Measurements from ENCODE around the gene BEND6. TPM values are rescaled to one million over a fixed set of nuclear protein-coding genes. Genes with fewer than 3 reads are reported as not detected.
A peak's percentile ranks its signal among the peaks of the same experiment; 100 is the strongest.

The BEND6 gene
- total and polyA plus RNA-seq, 2 donors (not counting 3 experiments of a cell fraction or from before 2014, with no cell fraction given), result 0.15 to 0.66 TPM

- CTCF ChIA-PET, result interaction anchor here (0.7 to 2.3 kb wide), 6 partner anchors 8 to 183 kb away, joined by 3 to 9 read pairs (median 4); no protein-coding TSS in a partner anchor
- DNase-seq (ENCODE audit: low read depth, low spot score), result peak; percentile 33
- POLR2A ChIA-PET, result no interaction called here
- Histone ChIP-seq H3K36me3 (ENCODE audit: control insufficient read depth in 2 of 2, extremely low read depth in 1 of 2, insufficient read depth in 2 of 2, low read length in 2 of 2) (no peaks in the 10 kb centered on the region), H3K79me2 (ENCODE audit: control insufficient read depth, insufficient read depth, low read length) (no peaks in the 10 kb centered on the region), H3K9ac (replicated peaks; ENCODE audit: extremely low read depth, insufficient read depth, low read length) (no peak overlapping the region), H3K9me3 (replicated peaks; ENCODE audit: control insufficient read depth, insufficient read depth, low read length) (no peaks in the 10 kb centered on the region), H2AFZ (ENCODE audit: low read depth, low read length) (no peak overlapping the region), H3K27ac (ENCODE audit: insufficient read depth, low read depth, low read length) (no peak overlapping the region), H4K20me1 (replicated peaks; ENCODE audit: control insufficient read depth, extremely low read depth, insufficient read depth, low read length) (no peaks in the 10 kb centered on the region), H3K4me1 (ENCODE audit: control insufficient read depth, extremely low read depth, insufficient read depth, low read length) (peaks cover 9% of the 10 kb centered on the region), H3K27me3 (ENCODE audit: control insufficient read depth in 2 of 2, insufficient read depth in 2 of 2, low read length in 2 of 2) (no peaks in the 10 kb centered on the region), H3K4me2 (ENCODE audit: insufficient read depth, low read length) (no peak overlapping the region), H3K4me3 (replicated peaks in 1 of 3; ENCODE audit: insufficient read depth in 1 of 3, low read depth in 1 of 3, low read length in 3 of 3) (no peak overlapping the region), H3K9me1 (replicated peaks; ENCODE audit: control insufficient read depth, extremely low read depth, insufficient read depth, low read length) (no peaks in the 10 kb centered on the region)
- FAIRE-seq, result no peak
- dilution Hi-C loops (cut with MboI; ENCODE audit: extremely low pct_ligation_motif_present, low sequenced_read_pairs) (no loop called here), intact Hi-C loops (cut with micrococcal nuclease) (loop anchor here (10.0 kb wide), 1 partner anchor 105 kb away; no protein-coding TSS in a partner anchor)
- no TSS peak for BruUV-seq (replicated peaks)
- TF ChIP-seq JUN (IDR thresholded peaks at IDR 0.05; ENCODE audit: borderline replicate concordance, insufficient read depth, insufficient read length, low read depth) (peak; percentile 12), FOS (IDR thresholded peaks at IDR 0.05; ENCODE audit: borderline replicate concordance, insufficient read depth, low read length) (peak; percentile 84), POLR2A (IDR thresholded peaks at IDR 0.05; ENCODE audit: low read depth, low read length) (no peak)
Observed at GRCh38 chr6:56959938-56960337, 5.0 kb downstream of the BEND6 start.

GRCh38 chr6:56961151-56961550 lies 6.2 kb downstream of the BEND6 start:
- TF ChIP-seq MAX (IDR thresholded peaks at IDR 0.05; ENCODE audit: insufficient read depth, insufficient read length), result no peak
- TF ChIP-seq POLR2AphosphoS5 (IDR thresholded peaks at IDR 0.05; ENCODE audit: insufficient read depth, low read depth, low read length), result no peak
- TF ChIP-seq EZH2 (IDR thresholded peaks at IDR 0.05; ENCODE audit: borderline replicate concordance, low read depth, low read length, severe bottlenecking), result no peak
- intact Hi-C loops (cut with micrococcal nuclease) (no loop called here), dilution Hi-C loops (cut with MboI; ENCODE audit: extremely low pct_ligation_motif_present, low sequenced_read_pairs) (no loop called here)
- no peak overlapping the region for H3K9ac ChIP-seq (replicated peaks; ENCODE audit: extremely low read depth, insufficient read depth, low read length)
- H4K20me1 ChIP-seq (replicated peaks; ENCODE audit: control insufficient read depth, extremely low read depth, insufficient read depth, low read length), result no peaks in the 10 kb centered on the region
- no peaks in the 10 kb centered on the region for H3K9me1 ChIP-seq (replicated peaks; ENCODE audit: control insufficient read depth, extremely low read depth, insufficient read depth, low read length)
- DNase-seq (ENCODE audit: low read depth, low spot score), result no peak
- ChIA-PET CTCF (interaction anchor here (0.9 to 2.0 kb wide), 3 partner anchors 58 to 182 kb away, joined by 3 to 9 read pairs (median 3); no protein-coding TSS in a partner anchor), POLR2A (no interaction called here)
- H3K4me1 ChIP-seq (ENCODE audit: control insufficient read depth, extremely low read depth, insufficient read depth, low read length), result no peaks in the 10 kb centered on the region
- H3K79me2 ChIP-seq (ENCODE audit: control insufficient read depth, insufficient read depth, low read length), result no peaks in the 10 kb centered on the region
- H3K9me3 ChIP-seq (replicated peaks; ENCODE audit: control insufficient read depth, insufficient read depth, low read length), result no peaks in the 10 kb centered on the region
- no peak for FAIRE-seq
- no peak overlapping the region for H2AFZ ChIP-seq (ENCODE audit: low read depth, low read length)
- no peaks in the 10 kb centered on the region for H3K27me3 ChIP-seq (ENCODE audit: control insufficient read depth in 2 of 2, insufficient read depth in 2 of 2, low read length in 2 of 2)
- BruUV-seq (replicated peaks), result no TSS peak
- no peak overlapping the region for H3K27ac ChIP-seq (ENCODE audit: insufficient read depth, low read depth, low read length)
- H3K36me3 ChIP-seq (ENCODE audit: control insufficient read depth in 2 of 2, extremely low read depth in 1 of 2, insufficient read depth in 2 of 2, low read length in 2 of 2), result no peaks in the 10 kb centered on the region
- H3K4me2 ChIP-seq (ENCODE audit: insufficient read depth, low read length), result no peak overlapping the region
- no peak overlapping the region for H3K4me3 ChIP-seq (replicated peaks in 1 of 3; ENCODE audit: insufficient read depth in 1 of 3, low read depth in 1 of 3, low read length in 3 of 3)

Measured in endothelial cell of umbilical vein (primary cell).